Adrenal gland (tissue), 5 donors: ENCODE measurements around the gene ZNF81.
"Not testable (repeated sequence)": the region's sequence is repeated elsewhere in the genome, so short reads cannot be mapped to it uniquely, and the experiment has no call there.

Experiments
- CTCF ChIP-seq, 6 experiments: fragments of 450-650 bp in 4 of 6; fragments of 200-600 bp in 2 of 6; sonication (generic) in 1 of 6; IDR thresholded peaks; 1 replicate in 5 of 6; 2 replicates in 1 of 6; pipeline versions ENCODE4 v1.5.1 to v1.8.0; 2016 to 2021; ENCODE audit warnings: antibody characterized with exemption in 6 of 6, mild to moderate bottlenecking in 2 of 6, moderate library complexity in 1 of 6
- POLR2A ChIP-seq, 2 donors: fragments of 450-650 bp; IDR thresholded peaks; one replicate each; pipeline ENCODE4 v1.6.1; 2017; ENCODE audit warnings: antibody characterized with exemption in 2 of 2, mild to moderate bottlenecking in 2 of 2, moderate library complexity in 1 of 2
- donor health status: DM: no; HTN: no; CAD: no.

GRCh38 chrX:47931970-47932369, 95.3 kb downstream of the ZNF81 start:
- TF ChIP-seq CTCF, POLR2A (IDR thresholded peaks at IDR 0.05): not testable (repeated sequence)
